OCI-LY1 (cell line): Measurements from ENCODE around the gene ARHGEF4.

Experiments used
- EZH2 ChIP-seq: fragments of 200-600 bp; sonication (generic), shearing (Covaris generic); IDR thresholded peaks from 2 replicates; pipeline ENCODE4 v1.8.0; 2017; ENCODE audit warnings: borderline replicate concordance, mixed run types, mild to moderate bottlenecking, antibody characterized with exemption, low read length, moderate library complexity, mixed read lengths
- TF ChIP-seq, protein P1 (sequence below): fragments of 200-600 bp; sonication (generic), shearing (Covaris generic); IDR thresholded peaks from 2 replicates; pipeline ENCODE4 v1.5.1; 2017; ENCODE audit warnings: mild to moderate bottlenecking, antibody characterized with exemption, low read length, moderate library complexity, mixed read lengths

DNA sequence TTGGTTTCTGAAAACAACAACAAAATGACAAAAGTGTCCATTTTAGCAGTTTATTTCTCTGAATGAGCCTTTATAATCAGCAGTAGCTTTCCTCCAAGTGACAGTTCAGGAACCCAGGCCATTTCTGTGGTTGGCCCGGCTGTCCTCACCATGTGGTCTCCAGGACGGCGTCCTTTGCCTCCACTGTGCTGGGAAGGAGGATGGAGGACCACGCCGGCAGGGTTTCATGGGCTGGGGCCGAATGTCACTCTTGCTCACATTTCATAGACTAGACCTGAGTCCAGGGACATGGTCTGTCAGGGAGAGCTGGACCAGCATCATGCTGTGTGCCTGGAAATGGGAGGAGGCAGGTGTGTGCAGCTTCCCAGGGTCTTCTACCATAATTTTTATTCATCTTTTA lies 50.9 kb downstream of the ARHGEF4 start:
- TF ChIP-seq, protein P1, sequence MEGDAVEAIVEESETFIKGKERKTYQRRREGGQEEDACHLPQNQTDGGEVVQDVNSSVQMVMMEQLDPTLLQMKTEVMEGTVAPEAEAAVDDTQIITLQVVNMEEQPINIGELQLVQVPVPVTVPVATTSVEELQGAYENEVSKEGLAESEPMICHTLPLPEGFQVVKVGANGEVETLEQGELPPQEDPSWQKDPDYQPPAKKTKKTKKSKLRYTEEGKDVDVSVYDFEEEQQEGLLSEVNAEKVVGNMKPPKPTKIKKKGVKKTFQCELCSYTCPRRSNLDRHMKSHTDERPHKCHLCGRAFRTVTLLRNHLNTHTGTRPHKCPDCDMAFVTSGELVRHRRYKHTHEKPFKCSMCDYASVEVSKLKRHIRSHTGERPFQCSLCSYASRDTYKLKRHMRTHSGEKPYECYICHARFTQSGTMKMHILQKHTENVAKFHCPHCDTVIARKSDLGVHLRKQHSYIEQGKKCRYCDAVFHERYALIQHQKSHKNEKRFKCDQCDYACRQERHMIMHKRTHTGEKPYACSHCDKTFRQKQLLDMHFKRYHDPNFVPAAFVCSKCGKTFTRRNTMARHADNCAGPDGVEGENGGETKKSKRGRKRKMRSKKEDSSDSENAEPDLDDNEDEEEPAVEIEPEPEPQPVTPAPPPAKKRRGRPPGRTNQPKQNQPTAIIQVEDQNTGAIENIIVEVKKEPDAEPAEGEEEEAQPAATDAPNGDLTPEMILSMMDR = no peak
- no peak for TF ChIP-seq EZH2
